DMS53 (cell line): Measurements from ENCODE around the gene NARF.
A peak's percentile ranks its signal among the peaks of the same experiment; 100 is the strongest.
"Not testable (repeated sequence)": the region's sequence is repeated elsewhere in the genome, so short reads cannot be mapped to it uniquely, and the experiment has no call there.

Source experiments
- DNase-seq: peaks from one replicate; lab custom pipeline; 2025; lab: John Stamatoyannopoulos, UW

The NARF gene

DNA sequence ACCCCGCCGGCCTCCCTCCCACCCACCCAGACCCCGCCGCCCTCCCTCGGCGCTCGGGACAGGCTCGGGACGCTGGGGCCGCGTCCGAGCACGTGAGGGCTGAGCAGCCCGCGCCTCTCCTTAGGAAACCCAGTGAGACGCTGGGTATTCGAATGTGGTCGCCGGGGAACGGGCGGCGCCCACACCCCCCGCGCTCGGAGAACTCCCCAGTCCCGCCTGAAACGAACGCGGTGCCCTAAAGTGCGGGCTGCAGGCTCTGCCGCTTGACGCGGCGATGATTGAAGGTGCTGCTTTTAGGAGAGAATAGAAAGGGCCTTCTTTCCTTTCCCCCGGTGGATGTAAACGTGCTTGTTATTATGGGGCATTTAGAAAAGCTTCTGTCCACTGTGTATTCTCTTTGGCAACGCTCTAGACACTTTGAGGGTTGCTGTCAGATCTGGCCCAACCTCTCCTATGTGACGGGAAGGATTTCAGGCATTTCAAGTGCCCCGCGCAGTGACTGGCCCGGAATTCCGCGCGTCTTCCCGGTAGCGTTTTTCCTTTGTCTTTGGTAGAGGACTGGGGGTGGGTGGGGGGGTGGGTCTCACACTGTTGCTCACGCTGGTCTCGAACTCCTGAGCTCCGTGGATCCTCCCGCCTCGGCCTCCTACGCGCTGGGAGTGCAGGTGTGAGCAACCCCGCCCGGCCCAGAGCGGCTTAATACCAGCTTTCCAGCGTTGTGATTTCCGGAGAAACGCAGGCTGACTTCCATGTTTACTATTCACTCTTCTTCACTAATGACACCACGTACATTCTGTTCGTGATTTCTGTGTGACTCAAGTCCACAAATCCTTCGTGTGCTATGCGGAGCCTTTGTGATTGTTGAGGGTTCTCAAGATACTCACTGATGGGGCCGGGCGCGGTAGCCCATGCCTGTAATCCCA, 39.2 kb downstream of the NARF start:
- peak; percentile 86 for DNase-seq

DNA sequence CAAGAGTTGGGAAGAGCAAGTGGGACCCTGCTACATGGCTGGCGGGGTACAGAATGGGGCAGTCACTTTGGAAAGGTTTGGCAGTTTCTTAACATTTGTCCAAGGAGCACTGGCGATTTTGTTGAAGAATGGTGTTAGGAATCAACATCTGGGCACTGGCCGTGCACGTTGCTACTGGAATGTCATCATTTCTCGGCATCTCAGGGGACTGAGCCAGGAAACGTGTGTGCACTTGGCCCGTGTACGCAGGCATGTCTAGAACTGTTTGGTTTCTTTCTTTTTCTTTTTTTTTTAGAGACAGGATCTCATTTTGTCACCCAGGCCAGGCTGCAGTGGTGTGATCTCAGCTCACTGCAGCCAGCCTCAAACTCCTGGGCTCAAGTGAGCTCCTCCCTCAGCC, 43.7 kb downstream of the NARF start:
- no peak for DNase-seq

DNA sequence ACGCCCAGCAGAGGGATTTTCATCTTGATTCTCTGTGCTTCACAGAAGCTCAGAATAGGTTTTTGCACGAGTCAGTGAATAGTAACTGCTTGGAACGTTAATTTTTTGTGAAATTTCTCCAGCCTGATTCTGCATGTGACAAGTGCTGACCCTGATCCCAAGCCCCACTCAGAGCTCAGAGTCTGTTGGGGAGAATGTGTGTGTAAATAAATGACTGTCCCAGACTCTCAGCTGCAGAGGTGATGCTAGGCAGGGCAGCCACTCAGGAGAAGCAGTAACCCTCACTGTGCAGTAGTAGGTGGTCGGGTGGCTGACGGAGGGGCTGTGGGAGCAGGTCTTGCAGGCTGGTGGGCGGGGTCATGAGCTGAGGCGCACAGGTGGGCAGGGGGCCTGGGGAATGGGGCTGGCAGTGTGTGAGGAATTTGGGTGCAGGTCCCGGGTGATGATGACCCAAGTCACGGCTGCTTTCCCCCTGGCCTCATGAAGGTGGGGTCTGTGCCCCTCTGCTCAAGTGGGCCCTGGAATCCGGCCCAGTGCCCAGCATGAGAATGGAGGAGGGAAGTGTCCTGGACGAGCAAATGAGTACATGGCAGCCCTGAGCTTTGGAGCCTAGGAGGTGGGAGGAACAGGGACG, 44.7 kb downstream of the NARF start:
- no peak for DNase-seq

DNA sequence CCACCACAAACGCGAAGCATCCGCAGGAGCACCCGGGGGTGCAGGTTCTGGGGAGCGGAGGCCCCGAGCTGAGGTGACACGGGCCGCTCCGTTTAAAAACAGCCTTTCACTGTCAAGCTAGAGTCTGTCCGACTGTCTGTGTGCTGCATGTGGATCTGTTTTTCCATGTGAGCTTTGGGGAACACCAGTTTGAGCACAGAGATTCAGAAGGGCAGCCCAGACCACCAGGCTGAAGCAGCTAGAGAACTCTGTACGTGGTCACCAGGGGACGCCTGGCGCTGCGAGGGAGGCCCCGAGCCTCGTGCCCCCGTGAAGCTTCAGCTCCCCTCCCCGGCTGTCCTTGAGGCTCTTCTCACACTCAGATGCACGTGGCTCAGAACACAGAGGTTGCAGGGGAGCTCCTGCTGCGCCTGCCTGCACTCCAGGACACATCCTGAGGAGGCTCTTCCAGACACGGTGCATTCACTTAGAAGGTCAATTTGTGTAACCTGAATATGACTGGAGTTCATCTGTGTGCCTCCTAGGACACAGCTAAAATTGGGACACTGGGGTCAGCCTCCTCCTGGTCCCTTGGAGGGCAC, 45.3 kb downstream of the NARF start:
- DNase-seq: no peak

DNA sequence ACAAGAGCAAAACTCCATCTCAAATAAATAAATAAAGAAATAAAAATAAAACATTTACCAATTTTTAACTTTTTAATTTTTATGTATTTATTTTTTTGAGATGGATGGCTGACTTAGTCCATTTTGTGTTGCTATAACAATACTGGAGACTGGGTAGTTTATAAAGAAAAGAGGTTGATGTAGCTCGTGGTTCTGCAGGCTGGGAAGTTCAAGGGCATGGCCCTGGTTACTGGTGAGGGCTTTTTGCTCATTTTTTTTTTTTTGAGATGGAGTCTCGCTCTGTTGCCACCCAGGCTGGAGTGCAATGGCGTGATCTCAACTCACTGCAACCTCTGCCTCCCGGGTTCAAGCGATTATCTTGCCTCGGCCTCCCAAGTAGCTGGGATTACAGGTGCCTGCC, 46.8 kb downstream of the NARF start:
- no peak for DNase-seq

DNA sequence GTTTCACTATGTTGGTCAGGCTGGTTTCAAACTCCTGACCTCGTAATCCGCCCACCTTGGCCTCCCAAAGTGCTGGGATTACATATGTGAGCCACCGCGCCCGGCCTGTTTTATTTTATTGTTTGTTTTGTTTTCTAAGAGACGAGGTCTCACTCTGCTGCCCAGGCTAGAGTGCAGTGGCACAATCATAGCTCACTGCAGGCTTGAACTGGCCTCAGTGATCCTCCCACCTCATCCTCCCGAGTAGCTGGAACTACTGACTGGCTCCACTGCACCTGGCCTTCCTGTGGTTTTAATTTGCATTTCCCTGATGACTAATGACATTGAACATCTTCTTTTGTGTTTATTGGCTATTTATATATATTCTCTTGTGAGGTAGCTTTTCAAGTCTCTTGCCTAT, 47.9 kb downstream of the NARF start:
- peak; percentile 76 for DNase-seq

DNA sequence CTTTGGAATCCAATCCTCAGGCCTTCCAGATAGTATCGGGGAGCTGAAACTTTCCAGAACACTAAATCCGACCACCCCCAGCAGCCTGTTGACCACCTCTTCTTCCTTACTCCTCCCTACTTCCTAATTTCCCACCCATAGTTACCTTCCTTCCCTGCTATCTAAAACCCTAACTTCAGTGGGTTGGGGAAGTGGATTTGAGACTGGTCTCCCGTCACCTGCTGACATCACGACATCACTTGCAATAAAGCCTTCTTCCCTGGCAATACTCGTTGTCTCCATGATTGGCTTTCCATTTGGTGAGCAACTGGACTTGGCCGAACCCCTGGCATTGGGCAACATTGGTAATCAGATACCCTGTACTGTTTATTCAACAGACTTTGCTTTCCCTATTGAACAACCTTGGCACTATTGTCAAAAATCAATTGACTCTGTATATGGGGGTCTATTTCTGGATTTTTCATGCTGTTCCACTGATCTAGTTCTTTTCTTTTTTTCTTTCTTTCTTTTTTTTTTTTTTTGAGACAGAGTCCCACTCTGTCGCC, 49.2 kb downstream of the NARF start:
- no peak for DNase-seq

DNA sequence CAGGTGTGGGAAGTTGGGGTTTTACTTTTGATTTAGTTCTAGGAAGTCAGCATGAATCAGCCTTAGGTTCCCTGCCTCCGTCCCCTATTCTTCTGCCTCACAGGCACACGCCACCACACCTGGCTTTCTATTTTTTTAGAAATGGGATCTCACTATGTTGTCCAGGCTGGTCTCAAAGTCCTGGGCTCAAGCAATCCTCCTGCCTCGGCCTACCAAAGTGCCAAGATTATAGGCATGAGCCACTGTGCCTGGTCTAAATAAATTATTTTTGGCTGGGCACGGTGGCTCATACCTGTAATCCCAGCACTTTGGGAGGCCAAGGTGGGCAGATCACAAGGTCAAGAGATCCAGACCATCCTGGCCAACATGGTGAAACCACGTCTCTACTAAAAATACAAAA, 53.1 kb downstream of the NARF start:
- DNase-seq: not testable (repeated sequence)

DNA sequence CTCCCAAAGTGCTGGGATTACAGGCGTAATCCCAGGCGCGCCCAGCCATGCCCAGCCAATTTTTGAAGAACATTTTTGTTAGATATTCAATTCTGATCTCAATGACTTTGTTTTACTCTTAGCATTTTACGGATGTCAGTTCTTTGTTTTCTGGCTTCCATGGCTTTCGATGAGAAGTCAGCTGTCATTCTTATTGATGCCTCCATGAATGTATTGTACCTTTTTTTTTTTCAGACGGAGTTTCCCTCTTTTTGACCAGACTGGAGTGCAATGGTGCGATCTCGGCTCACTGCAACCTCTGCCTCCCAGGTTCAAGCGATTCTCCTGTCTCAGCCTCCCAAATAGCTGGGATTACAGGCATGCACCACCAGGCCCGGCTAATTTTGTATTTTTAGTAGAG, 55.3 kb downstream of the NARF start:
- not testable (repeated sequence) for DNase-seq

DNA sequence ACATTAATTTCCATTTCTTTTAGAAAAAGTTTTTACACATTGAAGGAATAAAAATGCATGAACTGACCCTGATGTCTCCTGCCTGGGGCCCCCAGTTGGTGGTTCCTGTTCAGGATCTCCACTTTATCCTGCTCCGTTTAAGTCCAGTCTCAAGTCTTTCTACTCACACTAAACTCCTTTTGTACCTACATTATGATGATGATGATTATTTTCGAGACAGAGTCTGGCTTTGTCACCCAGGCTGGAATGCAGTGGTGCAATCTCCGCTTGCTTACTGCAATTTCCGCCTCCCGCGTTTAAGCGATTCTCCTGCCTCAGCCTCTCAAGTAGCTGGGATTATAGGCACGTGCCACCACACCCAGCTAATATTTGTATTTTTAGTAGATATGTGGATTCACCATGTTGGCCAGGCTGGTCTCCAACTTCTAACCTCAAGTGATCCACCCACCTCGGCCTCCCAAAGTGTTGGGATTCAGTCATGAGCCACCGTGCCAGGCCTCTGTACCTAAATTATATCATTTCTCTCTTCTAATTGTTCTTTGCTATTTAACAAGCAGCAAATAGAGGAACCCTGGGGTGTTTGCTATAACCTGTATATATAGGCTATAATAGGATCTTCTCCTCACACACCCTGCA, 58.8 kb downstream of the NARF start:
- no peak for DNase-seq

DNA sequence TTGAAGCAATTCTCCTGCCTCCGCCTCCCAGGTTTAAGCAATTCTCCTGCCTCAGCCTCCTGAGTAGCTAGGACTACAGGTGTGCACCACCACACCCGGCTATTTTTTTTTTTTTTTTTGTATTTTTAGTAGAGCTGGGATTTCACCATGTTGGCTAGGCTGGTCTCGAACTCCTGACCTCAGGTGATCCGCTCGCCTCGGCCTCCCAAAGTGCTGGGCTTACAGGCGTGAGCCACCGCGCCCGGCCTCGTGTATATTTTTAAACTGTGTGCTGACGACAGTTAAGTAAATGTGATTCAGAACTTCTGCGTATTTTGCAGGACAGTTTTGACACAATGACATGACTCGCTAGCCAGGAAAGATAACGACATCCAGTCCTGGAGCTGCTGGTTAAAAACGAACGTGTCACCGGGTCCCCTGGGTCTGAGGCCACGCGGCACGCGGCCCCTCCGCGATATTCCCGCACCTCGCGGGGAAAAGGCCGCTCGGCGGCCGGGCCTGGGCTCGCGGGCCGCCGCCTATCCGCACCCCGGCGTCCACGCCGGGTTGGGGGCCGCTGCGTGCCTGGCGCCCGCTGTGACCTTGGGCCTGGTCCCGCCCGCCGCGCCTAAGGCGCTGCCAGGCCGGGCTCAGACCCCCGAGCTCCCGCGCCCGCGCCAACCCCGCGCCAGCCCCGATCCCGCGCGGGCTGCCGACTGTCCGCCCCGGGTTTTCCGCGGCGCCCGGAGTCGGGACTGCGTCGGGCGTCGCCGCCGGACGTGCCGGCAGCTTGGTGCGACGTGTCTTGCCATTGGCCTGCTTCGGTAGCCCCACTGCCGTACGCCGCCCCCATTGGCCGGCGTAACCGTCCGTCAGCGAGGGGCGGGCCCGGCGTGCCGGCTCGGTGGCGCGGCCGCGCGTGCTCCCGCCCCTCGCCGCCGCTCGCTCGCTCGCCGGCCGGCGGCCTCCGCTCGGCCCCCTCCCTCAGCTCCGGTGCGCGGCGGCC, 60.6 kb downstream of the NARF start, which contains the start of gene FOXK2:
TSS of gene FOXK2 (plus strand) at position 907 of the 985 bp plus-strand sequence. CDS start 157 bp downstream, outside the sequence.
- DNase-seq: peak; percentile 98

DNA sequence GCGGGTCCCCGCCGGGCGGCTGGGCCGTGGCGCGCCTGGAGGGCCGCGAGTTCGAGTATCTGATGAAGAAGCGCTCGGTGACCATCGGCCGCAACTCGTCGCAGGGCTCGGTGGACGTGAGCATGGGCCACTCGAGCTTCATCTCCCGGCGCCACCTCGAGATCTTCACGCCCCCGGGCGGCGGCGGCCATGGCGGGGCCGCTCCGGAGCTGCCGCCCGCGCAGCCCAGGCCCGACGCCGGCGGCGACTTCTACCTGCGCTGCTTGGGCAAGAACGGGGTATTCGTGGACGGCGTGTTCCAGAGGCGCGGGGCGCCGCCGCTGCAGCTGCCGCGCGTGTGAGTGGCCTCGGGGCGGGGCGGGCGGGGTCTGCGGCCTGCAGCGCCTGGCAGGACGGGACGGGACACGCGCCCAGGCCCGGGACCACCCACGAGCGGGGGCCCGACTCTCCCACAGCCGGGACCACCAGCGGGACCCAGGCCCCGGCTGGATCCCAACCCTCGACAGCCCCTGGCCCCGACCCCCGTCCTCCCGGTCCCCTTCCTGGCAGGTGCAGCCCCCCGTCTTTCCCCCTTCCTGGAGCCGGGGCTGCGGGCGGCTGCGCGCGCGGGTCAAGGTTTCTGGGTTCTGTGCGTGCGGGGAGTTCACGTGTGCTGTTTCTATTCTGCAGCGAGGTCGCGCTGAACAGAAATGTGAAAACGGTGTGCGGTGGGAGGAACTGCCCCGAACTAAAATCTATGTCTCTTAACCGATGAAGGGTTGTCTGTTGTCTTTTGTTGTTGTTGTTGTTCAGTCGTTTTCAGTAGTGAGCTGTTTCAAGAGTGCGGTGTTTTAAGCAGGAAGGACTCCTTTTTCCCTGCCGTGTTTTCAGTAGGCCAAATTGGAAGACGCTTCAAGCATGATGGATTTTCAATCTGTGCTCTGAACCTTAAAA, 61.7 kb downstream of the NARF start:
- peak; percentile 66 for DNase-seq

DNA sequence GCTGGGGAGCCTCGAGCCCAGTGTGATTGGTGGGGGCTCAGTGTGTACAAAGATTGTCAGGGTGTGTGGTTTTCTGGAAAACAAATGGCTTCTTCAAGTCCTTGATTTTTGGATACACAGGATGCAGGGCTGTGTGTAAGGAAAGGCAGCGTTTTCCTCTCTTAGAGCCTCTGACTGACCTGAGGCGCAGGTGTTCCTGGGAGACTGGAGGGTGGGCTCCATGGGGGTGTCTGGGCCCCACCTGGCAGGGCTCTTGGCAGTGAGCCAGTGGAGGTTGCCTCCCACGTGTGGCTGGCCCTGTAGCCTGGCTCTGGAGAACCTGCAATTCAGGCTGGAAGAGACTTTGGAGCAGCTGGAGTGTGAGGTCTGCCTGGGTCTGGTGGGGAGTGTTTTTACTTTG, 66.0 kb downstream of the NARF start:
- no peak for DNase-seq

DNA sequence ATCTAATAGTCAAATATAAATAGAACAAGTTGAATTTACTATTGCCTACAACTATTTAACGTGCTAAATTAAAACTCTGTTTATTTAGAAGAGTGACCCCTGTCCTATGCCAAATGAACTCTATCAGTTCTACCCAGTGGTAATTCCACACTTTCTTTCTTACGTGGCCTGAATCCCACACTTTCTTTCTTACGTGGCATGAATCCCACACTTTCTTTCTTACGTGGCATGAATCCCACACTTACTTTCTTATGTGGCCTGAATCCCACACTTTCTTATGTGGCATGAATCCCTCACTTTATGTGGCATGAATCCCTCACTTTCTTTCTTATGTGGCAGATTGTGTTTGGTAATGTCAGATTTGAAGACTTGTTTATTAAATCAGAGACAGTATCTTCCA, 67.2 kb downstream of the NARF start:
- DNase-seq: no peak

DNA sequence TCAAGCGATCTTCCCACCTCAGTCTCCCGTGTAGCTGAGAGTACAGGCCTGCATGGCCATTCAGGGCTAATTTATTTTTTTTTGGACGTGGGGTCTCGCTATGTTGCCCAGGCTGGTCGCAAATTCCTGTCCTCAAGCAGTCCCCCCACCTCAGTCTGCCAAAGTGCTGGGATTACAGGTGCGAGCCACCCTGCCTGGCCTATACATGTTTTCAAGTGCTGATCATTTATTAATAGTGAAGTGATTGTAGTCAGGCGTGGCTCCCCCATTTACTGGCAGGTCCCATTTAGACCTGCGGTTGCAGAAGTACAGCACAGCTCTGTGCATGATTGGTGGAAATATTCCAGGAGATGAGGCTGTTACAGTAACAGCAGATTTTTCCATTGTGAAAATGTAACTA, 69.4 kb downstream of the NARF start:
- no peak for DNase-seq

DNA sequence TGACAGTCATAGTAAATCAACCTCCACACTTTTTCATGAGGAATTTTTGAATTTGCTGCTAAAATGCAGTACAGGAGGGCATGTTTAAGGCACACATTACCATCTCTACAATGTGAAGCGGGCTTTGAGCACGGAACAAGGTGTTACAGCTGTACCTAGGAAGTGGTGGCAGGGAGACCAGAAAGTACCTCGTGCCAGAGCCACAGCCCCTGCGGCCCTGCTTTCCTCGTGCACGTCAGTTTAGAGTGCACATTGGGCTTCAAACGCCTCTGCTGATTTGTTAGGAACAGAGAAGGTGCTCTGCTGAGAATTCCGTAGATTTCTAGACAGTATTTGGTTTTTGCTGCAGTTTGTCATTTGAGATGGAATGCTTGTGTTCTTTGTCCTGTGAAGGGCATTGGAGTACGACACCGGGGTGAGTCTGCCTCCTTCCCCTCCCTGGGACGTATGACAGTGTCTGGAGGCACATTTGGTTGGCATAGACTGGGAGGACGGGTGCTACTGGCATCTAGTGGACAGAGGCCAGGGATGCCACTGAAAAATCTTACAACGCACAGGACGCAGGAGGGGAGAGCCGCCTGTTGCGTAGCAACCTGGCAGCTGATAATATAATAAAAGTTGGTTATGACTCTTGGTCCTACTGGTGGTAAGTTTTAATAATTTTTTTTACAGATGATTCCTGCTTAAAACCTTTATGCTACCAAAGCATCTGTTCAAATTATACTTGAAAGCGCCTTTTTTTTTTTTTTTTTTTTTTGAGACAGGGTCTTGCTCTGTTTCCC, 70.1 kb downstream of the NARF start:
- peak; percentile 85 for DNase-seq

DNA sequence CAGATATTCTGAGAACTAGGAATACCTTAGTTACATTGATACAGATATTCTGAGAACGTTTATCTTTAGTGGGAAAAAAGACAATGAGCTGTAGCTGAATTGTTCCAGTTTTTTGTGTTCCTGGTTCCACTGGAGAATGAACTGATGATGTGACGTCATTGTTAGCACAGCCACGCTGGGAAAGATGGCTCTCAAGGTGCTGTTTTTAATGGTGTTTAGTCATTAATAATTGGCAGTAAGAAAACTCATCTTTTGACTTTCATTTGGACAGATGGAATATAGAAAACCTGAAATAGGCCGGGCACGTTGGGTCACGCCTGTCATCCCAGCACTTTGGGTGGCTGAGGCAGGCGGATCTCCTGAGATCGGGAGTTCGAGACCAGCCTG, 71.4 kb downstream of the NARF start:
- DNase-seq: no peak

DNA sequence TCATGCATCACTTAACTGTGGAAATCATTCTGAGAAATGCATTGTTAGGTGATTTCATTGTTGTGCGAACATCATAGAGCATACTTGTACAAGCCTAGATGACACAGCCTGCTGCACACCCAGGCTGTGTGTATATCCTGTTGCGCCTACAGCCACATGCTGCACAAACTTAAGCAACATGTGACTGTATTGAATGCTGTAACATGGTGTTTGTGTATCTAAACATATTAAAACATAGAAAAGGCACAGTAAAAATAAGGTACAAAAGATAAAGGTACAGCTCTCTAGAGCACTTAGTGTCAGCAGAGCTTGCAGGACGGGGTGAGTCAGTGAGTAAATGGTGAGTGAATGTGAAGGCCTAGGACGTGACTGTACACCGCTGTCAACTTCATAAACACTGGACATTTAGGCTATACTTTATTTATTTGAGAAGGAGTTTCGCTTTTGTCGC, 72.9 kb downstream of the NARF start:
- DNase-seq: no peak

DNA sequence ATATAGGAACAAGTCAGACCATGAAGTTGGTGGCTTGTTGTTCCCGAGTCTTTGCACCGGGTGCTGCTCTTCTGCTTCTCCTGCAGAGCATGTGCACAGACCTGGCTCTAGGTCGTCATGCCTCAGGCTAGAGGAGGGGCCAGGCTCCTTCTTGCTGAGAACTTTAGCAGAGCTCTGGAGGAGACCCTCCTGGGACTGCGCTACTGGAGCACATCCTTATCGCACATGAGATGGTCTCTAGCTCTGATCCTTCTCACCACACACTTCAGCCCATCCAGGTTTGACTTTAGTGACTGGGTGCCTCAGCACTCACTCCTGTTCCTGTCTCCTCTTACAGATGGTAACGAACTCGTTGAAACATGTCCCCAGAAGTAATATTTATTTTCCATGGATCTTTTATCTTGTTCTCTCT, 75.9 kb downstream of the NARF start:
- no peak for DNase-seq
